T-helper 9 cell (primary cell): ENCODE data around the gene VAT1L.

Experiments
- DNase-seq: peaks from one replicate; pipeline ENCODE4 v3.0.0-alpha.2; 2020
- total RNA-seq, 2 donors: gene quantifications; one replicate each; lab custom pipeline; 2026; lab: John Stamatoyannopoulos, UW

VAT1L gene, protein sequence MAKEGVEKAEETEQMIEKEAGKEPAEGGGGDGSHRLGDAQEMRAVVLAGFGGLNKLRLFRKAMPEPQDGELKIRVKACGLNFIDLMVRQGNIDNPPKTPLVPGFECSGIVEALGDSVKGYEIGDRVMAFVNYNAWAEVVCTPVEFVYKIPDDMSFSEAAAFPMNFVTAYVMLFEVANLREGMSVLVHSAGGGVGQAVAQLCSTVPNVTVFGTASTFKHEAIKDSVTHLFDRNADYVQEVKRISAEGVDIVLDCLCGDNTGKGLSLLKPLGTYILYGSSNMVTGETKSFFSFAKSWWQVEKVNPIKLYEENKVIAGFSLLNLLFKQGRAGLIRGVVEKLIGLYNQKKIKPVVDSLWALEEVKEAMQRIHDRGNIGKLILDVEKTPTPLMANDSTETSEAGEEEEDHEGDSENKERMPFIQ
- 0 reads per million in 2 donors for total RNA-seq

DNA sequence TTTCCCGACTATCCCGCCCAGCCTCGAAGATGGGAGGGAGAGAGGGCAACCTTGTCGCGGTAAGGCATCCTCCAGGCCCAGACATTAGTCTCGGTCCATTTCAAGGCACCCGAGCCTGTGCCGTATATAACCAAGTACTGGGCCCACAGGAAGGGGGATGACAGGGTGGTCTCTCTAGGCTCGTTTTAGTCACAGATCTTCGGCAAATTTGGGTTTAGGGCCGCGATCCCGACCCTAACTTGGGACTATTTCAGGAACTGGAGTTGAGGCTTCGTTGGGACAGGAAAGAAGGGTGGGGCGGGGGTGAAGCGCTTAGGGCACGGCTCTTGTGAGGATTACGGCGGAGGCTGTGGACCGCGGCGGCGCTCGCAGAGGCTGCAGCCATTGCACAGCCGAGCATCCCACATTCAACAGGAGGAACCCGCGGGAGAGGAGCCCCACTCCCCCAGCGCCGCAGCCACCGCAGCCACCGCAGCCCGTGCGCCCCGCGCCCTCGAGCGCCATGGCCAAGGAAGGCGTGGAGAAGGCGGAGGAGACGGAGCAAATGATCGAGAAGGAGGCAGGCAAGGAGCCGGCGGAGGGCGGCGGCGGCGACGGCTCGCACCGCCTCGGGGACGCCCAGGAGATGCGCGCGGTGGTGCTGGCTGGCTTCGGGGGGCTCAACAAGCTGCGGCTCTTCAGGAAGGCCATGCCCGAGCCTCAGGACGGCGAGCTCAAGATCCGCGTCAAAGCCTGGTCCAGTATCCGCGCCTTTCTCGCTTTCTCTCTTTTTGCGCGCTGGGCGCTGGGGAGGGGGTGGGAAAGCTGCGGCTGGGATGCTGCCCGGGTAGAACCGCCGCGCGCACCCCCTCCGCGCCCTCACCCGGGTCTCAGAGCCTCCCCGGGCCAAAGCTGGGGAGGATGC, at the start of gene VAT1L:
TSS of gene VAT1L (plus strand) at position 384 of the 904 bp plus-strand sequence. CDS start at position 503, 119 bp downstream.
- DNase-seq: no peak

DNA sequence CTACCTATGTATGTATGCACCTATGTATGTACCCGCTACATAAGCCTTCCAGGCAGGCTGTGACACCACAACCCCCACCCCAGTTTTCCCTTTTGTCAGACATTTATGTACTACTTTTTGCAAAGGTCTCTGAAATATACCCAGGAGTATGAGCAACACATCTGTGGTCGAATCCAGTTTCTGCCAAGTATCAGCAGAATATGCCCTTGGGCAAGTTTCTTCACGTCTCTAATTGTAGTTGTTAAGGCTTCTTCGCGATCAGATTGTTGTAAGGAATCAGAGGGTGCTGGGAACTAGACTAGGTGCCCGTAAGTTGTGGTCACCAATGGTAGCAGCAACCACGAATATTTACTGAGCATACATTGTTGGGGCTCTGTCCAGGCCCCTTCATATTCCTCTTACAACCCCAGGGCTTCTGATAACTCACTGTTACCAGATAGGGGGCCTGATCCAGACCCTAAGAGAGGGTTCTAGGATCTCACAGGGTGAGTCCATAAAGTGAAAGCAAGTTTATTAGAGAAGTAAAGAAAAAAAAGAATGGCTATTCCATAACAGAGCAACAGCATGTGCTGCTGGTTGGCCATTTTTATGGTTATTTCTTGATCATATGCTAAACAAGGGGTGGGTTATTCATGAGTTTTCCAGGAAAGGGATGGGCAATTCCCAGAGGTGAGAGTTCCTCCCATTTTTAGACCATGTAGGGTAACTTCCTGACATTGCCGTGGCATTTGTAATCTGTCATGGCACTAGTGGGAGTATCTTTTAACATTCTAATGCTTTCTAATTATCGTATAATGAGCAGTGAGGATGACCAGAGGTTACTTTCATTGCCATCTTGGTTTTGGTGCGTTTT, 49.4 kb upstream of the VAT1L start:
- no peak for DNase-seq

DNA sequence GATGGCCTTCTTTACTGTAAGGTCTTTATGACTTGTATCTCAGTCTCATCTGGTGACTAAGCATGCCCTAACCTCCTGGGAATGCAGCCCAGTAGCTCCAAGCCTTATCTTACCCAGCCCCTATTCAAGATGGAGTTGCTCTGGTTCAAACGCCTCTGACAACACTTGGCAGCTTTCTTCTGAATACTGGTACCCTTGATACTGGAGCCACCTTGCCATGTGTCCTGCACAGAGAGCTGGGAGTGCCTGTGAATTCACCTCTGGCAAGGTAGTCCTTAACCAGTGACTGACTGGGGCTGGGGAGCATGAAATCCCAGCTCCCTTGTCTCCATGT, 48.8 kb upstream of the VAT1L start:
- no peak for DNase-seq

DNA sequence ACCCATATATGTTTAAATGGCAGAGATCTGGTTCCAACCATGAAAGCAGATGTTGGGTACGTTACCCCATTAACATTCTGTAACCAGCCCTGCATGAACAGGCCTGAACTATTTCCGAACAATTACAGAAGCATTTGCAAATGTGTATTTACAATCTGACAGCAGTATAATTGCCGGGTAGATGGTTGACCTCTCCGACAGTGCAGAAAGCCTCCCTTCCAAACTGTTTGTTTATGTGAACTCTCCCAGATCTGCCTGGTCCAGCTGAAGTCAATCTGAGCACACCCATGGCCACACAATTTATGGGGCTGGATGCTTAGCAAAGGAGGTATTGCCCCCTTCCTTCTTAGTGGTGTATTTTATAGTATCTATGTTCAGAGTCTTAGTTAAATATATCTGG, 44.2 kb upstream of the VAT1L start:
- no peak for DNase-seq

DNA sequence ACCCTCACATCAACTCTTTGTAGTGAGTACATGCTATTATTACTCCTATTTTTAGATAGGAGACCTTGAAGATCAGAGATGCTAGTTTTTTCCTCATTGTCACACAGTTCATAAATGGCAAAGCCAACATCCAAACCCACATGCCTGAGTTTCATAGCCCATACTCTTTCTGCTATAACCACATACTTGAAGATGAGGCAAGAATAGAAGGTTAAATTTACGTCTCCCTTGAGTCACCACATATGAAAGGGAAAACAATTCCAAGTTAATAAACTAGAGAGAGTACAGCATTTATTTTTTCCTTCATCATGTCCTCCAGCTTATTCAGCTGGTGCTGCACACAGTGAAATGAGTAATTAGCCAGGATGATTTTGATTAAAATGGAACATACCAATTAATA, 42.4 kb upstream of the VAT1L start:
- no peak for DNase-seq

DNA sequence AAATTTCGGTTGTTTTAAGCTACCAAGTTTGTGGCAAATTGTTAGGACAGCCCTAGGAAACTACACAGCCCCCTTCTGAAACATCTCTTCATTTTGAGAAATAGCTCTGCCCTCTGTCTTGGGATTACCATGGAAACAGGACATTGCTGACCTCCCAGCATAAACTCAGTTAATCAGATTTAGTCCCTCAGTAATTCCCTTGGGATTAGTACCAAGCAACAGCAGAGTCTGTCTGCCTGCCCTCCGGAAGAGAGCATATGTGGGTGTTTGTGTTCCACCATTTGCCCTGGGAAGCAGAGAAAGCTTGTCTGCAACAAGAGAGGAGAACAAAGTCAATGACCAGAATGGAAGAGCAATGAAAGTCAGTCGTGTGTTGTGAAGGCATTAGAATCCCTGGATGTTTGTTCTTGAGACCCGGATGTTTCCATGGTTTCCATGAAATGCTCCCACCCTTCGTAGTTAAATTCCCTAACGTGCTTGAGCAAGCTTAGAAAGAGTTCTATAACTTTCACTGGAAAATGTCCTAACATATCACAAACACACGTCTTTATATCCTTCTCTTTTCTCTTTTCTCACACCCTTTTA, 39.9 kb upstream of the VAT1L start:
- DNase-seq: no peak

DNA sequence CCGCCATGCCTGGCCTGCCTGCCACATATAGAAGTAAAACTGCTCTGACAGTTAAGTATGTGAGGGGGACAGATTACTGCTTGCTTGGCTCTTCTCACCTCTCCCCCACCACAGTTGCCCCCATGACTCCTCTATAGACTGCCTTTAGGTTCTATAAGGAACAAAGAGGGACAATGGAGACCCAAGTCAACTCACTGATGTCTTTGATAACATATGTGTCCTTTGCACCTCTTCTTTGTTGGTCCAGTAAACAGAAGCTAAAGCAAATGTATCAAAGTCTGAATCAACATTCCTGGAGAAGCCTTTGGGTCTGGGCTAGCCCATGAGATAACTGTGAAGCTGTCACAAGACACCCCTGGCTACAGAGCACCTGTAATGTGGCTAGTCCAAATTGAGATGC, 38.9 kb upstream of the VAT1L start:
- DNase-seq: no peak

DNA sequence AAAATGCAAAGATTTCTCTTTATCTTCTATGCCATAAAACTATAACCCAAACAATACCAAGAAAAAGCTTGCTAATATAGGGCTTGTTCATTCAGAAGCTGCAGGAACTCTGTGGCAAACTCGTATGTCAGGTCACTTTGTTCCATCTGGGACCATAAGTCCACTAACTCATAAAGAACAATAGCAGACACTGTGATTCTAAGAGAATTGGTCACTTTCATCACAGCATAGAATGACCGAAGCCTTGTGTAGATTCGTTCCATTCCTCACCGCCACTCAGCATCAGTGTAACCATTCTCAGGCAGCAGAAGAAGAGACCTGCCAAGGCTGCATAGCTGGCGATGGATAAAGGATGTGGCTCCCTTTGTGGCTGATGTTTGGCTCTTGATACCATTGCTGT, 30.3 kb upstream of the VAT1L start:
- no peak for DNase-seq

DNA sequence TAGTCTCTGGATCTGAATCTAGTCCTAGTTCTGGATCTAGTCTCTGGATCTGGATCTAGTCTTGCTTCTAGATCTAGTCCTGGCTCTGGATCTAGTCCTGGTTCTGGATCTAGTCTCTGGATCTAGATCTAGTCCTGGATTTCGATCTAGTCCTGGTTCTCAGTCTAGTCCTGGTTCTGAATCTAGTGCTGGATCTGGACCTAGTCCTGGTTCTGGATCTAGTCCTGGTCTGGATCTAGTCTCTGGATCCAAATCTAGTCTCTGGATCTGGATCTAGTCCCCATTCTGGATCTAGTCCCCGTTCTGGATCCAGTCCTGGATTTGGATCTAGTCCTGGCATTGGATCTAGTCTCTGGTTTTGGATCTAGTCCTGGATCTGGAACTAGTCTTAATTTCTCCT, 29.9 kb upstream of the VAT1L start:
- no peak for DNase-seq

DNA sequence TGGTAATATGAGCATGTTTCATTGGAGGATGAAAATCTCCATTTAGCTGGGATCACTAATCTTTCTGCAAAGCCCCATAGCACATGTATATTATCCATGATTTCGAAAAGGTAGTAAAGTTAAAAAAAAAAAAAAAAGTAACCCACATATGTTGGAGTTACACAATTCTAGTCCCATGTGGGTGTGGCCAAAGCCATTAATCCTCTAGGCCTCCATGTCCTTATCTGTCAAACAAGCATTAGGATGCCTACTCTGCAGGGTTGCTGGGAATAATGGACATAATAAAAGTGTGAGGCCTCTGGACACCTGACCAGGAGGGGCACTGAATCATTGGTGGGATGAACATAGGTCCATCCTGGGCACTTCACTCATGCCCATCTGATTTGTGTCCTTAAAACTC, 29.2 kb upstream of the VAT1L start:
- no peak for DNase-seq

DNA sequence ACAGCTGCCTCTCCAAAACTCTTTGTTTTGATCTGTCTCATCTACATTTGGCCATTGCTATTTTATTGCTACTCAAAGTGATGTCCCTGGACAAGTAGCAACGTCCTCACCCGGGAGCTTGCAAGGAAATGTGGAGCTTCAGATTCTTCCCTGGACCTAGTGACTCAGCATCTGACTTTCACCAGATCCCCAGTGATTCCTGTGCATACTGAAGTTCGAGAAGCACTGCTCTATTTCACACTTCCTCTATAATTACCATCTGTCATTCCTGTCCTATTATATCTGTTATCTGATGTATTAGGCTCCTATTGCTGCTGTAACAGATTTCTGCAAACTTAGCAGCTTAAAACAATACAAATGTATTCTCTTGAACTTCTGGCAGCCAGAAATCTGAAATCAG, 28.5 kb upstream of the VAT1L start:
- DNase-seq: no peak

DNA sequence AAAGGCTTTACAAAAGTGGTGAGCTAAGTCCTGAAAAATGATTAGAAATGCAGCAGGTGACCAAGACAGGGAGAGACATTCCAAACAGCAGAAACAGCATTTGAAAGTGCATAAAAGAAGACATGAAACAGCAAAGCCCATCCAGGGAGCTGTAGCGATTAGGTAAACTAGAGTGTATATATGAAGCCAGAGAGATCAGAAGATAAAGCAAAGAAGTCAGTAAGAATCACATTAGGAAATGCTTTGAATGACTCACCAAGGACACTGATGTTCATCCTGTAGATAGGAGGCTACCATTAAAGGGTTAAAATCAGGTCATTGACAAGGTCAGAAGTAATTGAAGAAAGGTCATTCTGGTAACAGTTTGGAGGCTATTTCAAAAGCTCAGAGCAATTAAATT, 27.6 kb upstream of the VAT1L start:
- no peak for DNase-seq

DNA sequence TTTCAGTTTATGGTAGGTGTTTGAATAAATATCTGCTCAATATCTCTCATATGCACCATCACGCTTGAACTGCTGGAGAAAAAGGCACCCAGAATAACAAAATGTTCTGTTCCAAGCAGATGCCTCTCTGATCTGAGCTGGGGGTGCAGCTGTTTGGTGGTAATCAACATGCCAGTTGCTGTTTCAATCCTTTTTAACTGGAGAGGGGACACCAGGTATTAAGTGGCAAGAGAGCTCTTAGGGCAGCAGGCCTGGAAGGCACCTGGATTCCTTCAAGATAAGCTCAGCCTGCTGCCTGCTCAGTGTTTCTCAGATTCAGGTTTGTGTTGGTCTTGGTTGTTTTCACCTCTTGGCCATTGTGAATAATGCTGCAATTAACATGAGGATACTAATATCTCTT, 27.2 kb upstream of the VAT1L start:
- DNase-seq: no peak

DNA sequence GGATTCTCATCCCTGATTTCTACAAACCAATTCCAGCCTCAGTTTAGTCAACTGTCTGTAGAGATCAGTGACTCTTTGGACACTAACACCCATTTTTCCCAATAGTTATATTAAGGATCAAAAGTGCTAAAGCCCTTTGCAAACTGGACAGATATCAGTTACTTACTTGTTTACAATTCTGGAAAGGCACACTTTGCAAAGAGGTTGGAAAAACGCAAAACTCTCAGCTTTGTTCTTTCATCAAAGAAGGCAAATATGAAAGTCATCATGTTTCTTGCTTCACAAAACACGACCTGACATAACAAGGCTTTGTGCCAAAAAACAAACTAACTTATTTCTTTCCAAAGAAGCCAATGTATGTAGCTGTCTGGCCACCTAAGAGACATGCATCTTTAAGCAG, 26.1 kb upstream of the VAT1L start:
- no peak for DNase-seq

DNA sequence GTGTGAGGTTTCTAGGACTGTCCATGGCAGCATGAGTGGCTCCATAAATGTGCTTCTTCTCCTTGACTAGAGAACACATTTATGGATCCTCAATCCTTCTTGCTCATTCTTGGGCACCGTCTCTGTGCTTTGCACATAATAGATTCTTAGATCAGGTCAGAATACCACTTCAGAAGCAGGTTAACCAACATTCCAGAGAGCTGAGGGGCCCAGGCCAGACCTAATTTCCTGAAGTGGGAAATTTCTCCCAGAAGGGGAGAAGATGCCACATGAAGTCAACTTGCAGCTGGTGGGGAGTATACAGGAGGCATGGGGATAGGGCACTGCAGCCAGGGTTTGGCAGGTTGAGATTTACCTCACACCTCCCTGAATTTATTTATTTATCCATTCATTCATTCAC, 24.4 kb upstream of the VAT1L start:
- DNase-seq: no peak

DNA sequence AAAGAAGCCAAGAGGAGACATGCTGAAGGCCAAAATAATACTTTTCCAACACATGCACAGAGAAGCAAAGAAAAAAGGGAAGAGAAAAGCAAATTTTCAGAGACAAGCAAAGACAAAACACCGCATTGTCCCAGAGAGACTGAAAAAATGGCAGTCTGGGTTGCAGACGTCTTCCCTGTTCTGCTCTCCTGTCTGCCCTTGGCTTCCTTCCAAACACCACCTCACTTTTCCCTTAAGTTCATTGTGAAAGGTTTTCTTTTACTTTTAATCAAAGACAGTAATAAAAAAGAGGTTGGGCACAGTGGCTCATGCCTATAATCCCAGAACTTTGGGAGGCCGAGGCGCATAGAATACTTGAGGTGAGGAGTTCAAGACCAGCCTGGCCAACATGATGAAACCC, 21.2 kb upstream of the VAT1L start:
- DNase-seq: no peak

DNA sequence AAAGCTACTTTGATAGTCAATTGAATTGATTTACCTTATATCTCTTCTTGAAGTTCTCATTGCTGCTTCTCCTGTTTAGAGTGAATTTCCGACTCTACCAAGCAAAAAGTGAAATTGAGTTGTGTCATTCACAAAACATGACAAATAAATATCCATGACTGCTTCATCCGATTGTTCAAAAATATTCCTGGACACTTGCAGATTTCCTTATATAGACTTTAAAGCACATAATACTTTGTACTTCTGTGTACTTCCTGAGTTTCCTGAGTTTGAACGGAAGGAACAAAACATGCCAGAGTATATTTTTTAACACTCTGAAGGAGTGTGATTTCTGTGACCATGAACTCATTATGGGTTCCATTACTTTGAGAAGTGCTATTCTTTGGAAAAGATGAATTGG, 20.5 kb upstream of the VAT1L start:
- DNase-seq: no peak

DNA sequence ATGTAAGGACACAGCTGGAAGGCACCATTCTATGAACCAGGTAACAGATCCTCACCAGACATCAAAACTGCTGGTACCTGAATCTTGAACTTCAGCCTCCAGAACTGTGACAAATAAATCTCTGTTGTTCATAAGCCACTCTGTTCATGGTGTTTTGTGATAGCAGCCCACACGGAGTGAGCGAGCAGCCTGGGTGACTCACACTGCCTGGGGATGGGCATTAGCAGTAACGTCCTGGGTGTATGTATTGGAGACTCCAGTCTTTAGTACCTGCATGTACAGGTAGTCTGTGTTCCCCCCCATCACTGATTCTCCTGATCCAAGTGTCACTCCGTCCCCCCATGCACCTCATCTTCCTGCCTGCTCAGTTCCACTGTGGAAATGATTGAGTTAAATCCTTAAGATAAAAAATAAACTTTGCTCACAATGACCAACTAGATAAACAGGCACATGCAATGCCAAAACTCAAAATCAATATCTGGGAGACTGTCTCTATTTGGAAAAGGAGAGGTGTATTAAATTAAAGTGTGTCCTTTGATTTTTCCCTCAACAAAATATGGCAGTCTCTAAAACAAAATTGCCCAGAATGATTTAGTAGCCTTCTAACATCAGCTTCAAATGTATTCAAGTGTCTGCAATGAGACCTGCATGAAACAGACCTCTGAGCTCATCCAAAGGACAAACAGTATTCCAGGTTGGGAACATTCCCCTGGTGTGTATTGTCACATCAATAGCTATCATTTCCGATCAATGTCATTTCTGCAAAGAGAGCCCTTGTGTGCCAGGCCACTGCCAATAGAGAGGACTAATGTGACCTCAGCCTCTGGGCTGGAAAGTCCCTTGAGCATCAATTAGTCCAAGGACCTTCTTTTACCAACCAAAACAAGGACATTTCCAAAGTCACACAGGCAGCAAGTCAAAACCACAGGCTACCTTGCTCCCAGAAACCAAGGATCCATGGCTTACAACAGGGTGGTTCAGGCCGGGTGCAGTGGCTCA, 12.2 kb upstream of the VAT1L start:
- DNase-seq: no peak

DNA sequence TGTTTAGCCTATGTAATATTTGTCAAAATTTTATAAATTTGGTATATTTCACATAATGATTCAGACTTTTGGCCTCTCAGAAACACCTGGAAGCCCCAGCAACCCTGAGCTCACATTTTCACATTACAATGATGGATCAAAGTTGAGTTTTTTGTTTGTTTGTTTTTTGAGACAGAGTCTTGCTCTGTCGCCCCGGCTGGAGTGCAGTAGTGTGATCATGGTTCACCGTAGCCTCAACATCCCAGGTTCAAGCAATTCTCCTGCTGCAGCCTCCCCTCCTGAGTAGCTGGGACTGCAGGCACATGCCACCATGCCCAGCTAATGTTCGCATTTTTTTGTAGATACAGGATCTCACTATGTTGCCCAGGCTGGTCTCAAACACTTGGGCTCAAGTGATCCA, 10.6 kb upstream of the VAT1L start:
- no peak for DNase-seq

DNA sequence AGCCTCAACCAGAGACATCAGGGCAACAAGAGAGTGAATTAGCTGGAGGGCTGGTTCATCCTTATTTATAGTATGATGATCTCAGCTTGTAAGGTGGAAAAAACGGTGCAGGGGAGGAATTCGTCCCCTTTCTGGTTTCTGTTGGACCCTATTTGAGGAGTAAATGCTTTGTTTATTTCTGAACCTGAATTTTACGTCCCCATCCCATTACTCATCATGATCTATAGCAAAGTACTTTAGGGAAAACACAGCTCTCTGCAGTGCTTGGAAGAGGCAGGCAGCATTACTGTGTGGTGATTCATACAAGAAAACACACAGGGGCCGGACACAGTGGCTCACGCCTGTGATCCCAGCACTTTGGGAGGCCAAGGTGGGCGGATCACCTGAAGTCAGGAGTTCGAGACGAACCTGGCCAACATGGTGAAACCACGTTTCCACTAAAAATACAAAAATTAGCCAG, 8.0 kb upstream of the VAT1L start:
- no peak for DNase-seq

DNA sequence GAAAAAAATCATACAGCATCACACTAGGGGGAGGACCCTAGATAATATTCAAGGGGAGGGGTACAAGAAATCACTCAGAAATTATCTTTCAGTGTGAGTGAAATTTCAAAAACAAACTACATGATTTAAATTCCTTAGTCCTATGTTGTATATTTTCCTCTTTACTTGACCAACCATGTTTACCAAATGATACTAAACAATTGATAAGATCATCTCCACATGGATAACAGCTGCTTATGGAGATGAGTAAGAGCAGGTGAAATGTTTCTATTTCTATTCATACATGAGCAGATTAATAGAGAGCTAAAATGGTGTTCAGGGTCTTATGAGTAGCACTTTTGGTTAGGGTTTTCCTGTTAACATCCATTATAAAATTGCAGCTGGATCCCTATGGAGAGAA, 7.3 kb upstream of the VAT1L start:
- DNase-seq: no peak
